CD4-positive, alpha-beta memory T cell (primary cell): ENCODE data around the gene ASPN. TPM values are rescaled to one million over a fixed set of nuclear protein-coding genes. Genes with fewer than 3 reads are reported as not detected.
A peak's percentile ranks its signal among the peaks of the same experiment; 100 is the strongest.

Source experiments
- CTCF ChIA-PET: fragments of 350-600 bp; sonication (Branson Sonifier 250); formaldehyde crosslinking; loops from one replicate; lab custom pipeline; 2021; ENCODE audit warnings: inconsistent platforms; ENCODE audit not compliant: partially characterized antibody; lab: Charles Lee
- POLR2A ChIA-PET: fragments of 350-600 bp; sonication (Branson Sonifier 250); formaldehyde crosslinking; loops from one replicate; lab custom pipeline; 2021; ENCODE audit not compliant: partially characterized antibody; lab: Charles Lee
- DNase-seq, 5 donors: peaks; one replicate each; pipeline versions ENCODE4 v3.0.0 to v3.0.0-alpha.2; 2020 to 2022; ENCODE audit warnings: mixed read lengths in 1 of 5
- H3K27ac ChIP-seq: one replicate; pipeline ENCODE4 v1.7.0; 2013; ENCODE audit warnings: low read depth, low read length
- H3K27me3 ChIP-seq: 2 replicates; pipeline ENCODE4 v1.7.0; 2013; ENCODE audit warnings: mild to moderate bottlenecking, low read length, moderate library complexity; ENCODE audit not compliant: insufficient read depth
- H3K36me3 ChIP-seq: 2 replicates; pipeline ENCODE4 v1.7.0; 2013; ENCODE audit warnings: mild to moderate bottlenecking, low read length, moderate library complexity; ENCODE audit not compliant: insufficient read depth
- H3K4me1 ChIP-seq: 2 replicates; pipeline ENCODE4 v1.7.0; 2013; ENCODE audit warnings: mild to moderate bottlenecking, low read length, moderate library complexity; ENCODE audit not compliant: insufficient read depth
- H3K4me3 ChIP-seq, 2 donors: one replicate each; pipeline ENCODE4 v1.7.0; 2013; ENCODE audit warnings: low read length in 2 of 2, mild to moderate bottlenecking in 1 of 2
- H3K9me3 ChIP-seq, 2 donors: one replicate each; pipeline ENCODE4 v1.7.0; 2013; ENCODE audit warnings: low read length in 2 of 2, control low read depth in 1 of 2; ENCODE audit not compliant: control insufficient read depth in 1 of 2
- H3K27ac Mint-ChIP-seq, 7 donors: one replicate each; pipeline ENCODE4 v1.8.0; 2020 to 2021; ENCODE audit warnings: mixed read lengths in 7 of 7, mild to moderate bottlenecking in 6 of 7, inconsistent platforms in 3 of 7, moderate library complexity in 3 of 7
- H3K27me3 Mint-ChIP-seq, 2 donors: one replicate each; pipeline ENCODE4 v1.8.0; 2020 to 2021; ENCODE audit warnings: mixed read lengths in 2 of 2
- H3K36me3 Mint-ChIP-seq, 2 donors: one replicate each; pipeline ENCODE4 v1.8.0; 2020 to 2021; ENCODE audit warnings: mixed read lengths in 2 of 2, inconsistent platforms in 1 of 2, mild to moderate bottlenecking in 1 of 2
- H3K4me1 Mint-ChIP-seq, 4 donors: one replicate each; pipeline ENCODE4 v1.8.0; 2020 to 2021; ENCODE audit warnings: mixed read lengths in 4 of 4, mild to moderate bottlenecking in 1 of 4
- H3K4me3 Mint-ChIP-seq, 8 donors: one replicate each; pipeline ENCODE4 v1.8.0; 2020 to 2021; ENCODE audit warnings: mixed read lengths in 8 of 8, mild to moderate bottlenecking in 7 of 8, moderate library complexity in 6 of 8, inconsistent platforms in 3 of 8
- H3K9me3 Mint-ChIP-seq, 8 donors: one replicate each; pipeline ENCODE4 v1.8.0; 2020 to 2021; ENCODE audit warnings: mixed read lengths in 8 of 8, mild to moderate bottlenecking in 5 of 8, inconsistent platforms in 3 of 8, moderate library complexity in 1 of 8
- intact Hi-C: fragments of 100-400 bp; cut with micrococcal nuclease; formaldehyde crosslinking; loops from one replicate; pipeline ENCODE4 v1.15.1; 2023
- polyA plus RNA-seq, 2 donors: library from polyadenylated mRNA; unstranded; fragments of 300-500 nt; fragmentation: Illumina TruSeq; gene quantifications; one replicate each; pipeline ENCODE4 v1.2.3, GENCODE V29; 2021
- total RNA-seq, 2 experiments: library from RNA; stranded (reverse); gene quantifications; one replicate each; pipeline ENCODE4 v1.2.3, GENCODE V29; 2021

Gene ASPN
- total and polyA plus RNA-seq, 4 experiments from 2014 or later = not detected

DNA sequence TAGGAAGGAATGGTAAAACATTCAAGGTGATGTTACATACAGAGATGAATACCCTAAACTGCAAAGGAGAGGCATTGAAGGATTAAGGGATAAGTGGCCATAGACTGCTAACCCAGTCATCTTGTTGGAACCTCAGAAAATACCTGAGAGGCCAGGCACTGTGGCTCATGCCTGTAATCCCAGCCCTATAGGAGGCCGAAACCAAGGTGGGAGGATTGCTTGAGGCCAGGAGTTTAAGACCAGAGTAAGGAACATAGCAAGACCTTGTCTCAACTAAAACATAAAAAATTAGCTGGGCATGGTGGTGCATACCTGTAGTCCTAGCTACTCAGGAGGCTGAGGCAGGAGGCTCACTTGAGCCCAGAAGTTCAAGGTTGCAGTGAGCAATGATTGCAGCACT, 42.6 kb upstream of the ASPN start:
- intact Hi-C loops = no loop called here
- no peaks in the 10 kb centered on the region for H3K4me1 ChIP-seq
- no peaks in the 10 kb centered on the region for H3K27me3 ChIP-seq

GRCh38 chr9:92522983-92523970, 41.0 kb upstream of the ASPN start:
- Mint-ChIP-seq H3K9me3 (peaks cover 0 to 3% (median 0%) of the 10 kb centered on the region in 8 donors), H3K27ac (no peak overlapping the region), H3K27me3 (no peaks in the 10 kb centered on the region), H3K4me1 (no peaks in the 10 kb centered on the region), H3K36me3 (no peaks in the 10 kb centered on the region), H3K4me3 (no peak overlapping the region)
- Histone ChIP-seq H3K36me3 (no peaks in the 10 kb centered on the region), H3K9me3 (no peaks in the 10 kb centered on the region), H3K4me1 (no peaks in the 10 kb centered on the region), H3K27me3 (no peaks in the 10 kb centered on the region), H3K27ac (no peak overlapping the region), H3K4me3 (no peak overlapping the region)
- ChIA-PET CTCF (no interaction called here), POLR2A (no interaction called here)
- DNase-seq = no peak
- intact Hi-C loops = no loop called here

More for the DNA sequence above, 42.6 kb upstream of the ASPN start:
- no peaks in the 10 kb centered on the region for H3K27me3 Mint-ChIP-seq
- H3K9me3 ChIP-seq = no peaks in the 10 kb centered on the region
- no peak overlapping the region for H3K4me3 Mint-ChIP-seq
- H3K27ac ChIP-seq = no peak overlapping the region
- no peaks in the 10 kb centered on the region for H3K4me1 Mint-ChIP-seq
- H3K9me3 Mint-ChIP-seq = no peaks in the 10 kb centered on the region
- CTCF ChIA-PET = no interaction called here
- no peaks in the 10 kb centered on the region for H3K36me3 ChIP-seq
- no peak overlapping the region for H3K4me3 ChIP-seq
- H3K27ac Mint-ChIP-seq = no peak overlapping the region
- no peaks in the 10 kb centered on the region for H3K36me3 Mint-ChIP-seq
- POLR2A ChIA-PET = interaction anchor here (0.7 kb wide), 1 partner anchor 1253 kb away, joined by 3 read pairs; no protein-coding TSS in a partner anchor
- DNase-seq = no peak

DNA sequence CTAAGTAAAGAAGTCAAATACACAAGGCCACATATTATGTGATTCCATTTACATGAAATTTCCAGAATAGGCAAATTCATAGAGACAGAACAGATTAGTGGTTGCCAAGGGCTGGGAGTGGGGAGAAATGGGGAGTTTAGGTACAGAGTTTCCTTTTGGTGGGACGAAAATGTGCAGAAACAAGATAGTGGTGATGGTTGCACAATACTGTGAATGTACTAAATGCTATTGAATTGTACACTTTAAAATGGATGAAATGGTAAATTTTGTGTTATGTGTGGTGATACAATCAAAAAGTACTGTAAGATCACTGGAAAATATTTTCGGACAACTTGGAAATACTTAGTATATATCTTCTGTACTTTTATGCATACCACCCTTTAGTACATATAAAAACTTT, 38.5 kb upstream of the ASPN start:
- no peaks in the 10 kb centered on the region for H3K9me3 ChIP-seq
- no peak overlapping the region for H3K4me3 Mint-ChIP-seq
- H3K4me3 ChIP-seq = no peak overlapping the region
- H3K27me3 ChIP-seq = no peaks in the 10 kb centered on the region
- DNase-seq = no peak
- no peaks in the 10 kb centered on the region for H3K4me1 ChIP-seq
- H3K27ac ChIP-seq = no peak overlapping the region
- no peaks in the 10 kb centered on the region for H3K36me3 Mint-ChIP-seq
- no peak overlapping the region for H3K27ac Mint-ChIP-seq
- intact Hi-C loops = no loop called here
- no peaks in the 10 kb centered on the region for H3K4me1 Mint-ChIP-seq
- CTCF ChIA-PET = no interaction called here
- H3K36me3 ChIP-seq = no peaks in the 10 kb centered on the region
- POLR2A ChIA-PET = no interaction called here
- peaks cover 0 to 3% (median 0%) of the 10 kb centered on the region in 8 donors for H3K9me3 Mint-ChIP-seq
- no peaks in the 10 kb centered on the region for H3K27me3 Mint-ChIP-seq

DNA sequence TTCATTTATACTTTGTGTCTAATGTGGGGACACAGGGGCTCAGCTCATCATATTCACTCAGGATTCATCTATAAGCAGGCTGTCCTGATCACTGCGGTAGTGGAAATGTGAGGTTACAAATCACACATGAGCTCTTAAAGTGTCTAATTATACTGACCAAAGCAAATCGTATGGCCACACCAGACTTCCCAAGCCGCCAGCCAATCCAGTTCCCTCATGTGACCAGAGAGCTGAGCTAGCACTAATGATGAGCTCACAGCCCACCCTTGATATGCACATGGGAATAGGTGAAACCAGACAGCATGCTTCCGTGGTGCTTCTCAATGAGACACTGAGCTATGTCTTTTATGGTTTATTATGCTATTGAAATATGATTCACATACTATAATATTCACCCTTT, 35.9 kb upstream of the ASPN start:
- Mint-ChIP-seq H3K27me3 (no peaks in the 10 kb centered on the region), H3K4me3 (no peak overlapping the region), H3K36me3 (no peaks in the 10 kb centered on the region), H3K27ac (no peak overlapping the region), H3K4me1 (no peaks in the 10 kb centered on the region), H3K9me3 (peaks cover 0 to 3% (median 0%) of the 10 kb centered on the region in 8 donors)
- Histone ChIP-seq H3K9me3 (no peaks in the 10 kb centered on the region), H3K36me3 (no peaks in the 10 kb centered on the region), H3K27me3 (no peaks in the 10 kb centered on the region), H3K27ac (no peak overlapping the region), H3K4me3 (no peak overlapping the region), H3K4me1 (no peaks in the 10 kb centered on the region)
- POLR2A ChIA-PET = no interaction called here
- CTCF ChIA-PET = no interaction called here
- intact Hi-C loops = no loop called here
- no peak for DNase-seq

GRCh38 chr9:92517046-92517445, 34.7 kb upstream of the ASPN start:
- no peaks in the 10 kb centered on the region for H3K27me3 ChIP-seq
- no peak for DNase-seq
- H3K27me3 Mint-ChIP-seq = no peaks in the 10 kb centered on the region
- H3K27ac Mint-ChIP-seq = no peak overlapping the region
- intact Hi-C loops = no loop called here
- H3K9me3 Mint-ChIP-seq = peaks cover 0 to 3% (median 0%) of the 10 kb centered on the region in 8 donors
- H3K36me3 Mint-ChIP-seq = no peaks in the 10 kb centered on the region
- ChIA-PET CTCF (no interaction called here), POLR2A (no interaction called here)
- no peak overlapping the region for H3K4me3 Mint-ChIP-seq
- H3K36me3 ChIP-seq = no peaks in the 10 kb centered on the region
- H3K4me3 ChIP-seq = no peak overlapping the region
- H3K27ac ChIP-seq = no peak overlapping the region
- no peaks in the 10 kb centered on the region for H3K4me1 Mint-ChIP-seq
- no peaks in the 10 kb centered on the region for H3K4me1 ChIP-seq
- H3K9me3 ChIP-seq = no peaks in the 10 kb centered on the region

DNA sequence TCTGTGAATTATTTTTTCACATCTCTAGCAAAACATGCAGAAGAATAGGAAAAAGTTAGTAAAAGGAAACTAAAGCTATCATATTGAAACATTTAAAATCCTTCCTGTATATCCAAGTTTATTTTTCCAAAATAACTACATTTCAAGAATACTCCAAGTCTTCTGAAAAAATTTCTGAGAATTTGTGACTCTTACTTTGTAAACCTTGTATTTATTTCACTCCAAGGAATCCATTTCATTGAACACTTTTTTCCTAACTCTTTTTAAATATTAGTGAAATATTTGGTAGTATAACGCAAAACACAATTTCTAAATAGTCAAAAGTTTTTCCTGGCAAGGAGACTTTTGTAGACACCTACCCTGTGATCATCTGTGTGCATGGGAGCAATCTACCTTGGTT, 34.2 kb upstream of the ASPN start:
- no peak overlapping the region for H3K27ac Mint-ChIP-seq
- Histone ChIP-seq H3K4me3 (no peak overlapping the region), H3K27me3 (no peaks in the 10 kb centered on the region), H3K27ac (no peak overlapping the region), H3K4me1 (no peaks in the 10 kb centered on the region), H3K9me3 (no peaks in the 10 kb centered on the region), H3K36me3 (no peaks in the 10 kb centered on the region)
- DNase-seq = no peak
- intact Hi-C loops = no loop called here
- ChIA-PET POLR2A (no interaction called here), CTCF (no interaction called here)
- no peaks in the 10 kb centered on the region for H3K27me3 Mint-ChIP-seq
- no peak overlapping the region for H3K4me3 Mint-ChIP-seq
- no peaks in the 10 kb centered on the region for H3K36me3 Mint-ChIP-seq
- H3K9me3 Mint-ChIP-seq = peaks cover 0 to 3% (median 0%) of the 10 kb centered on the region in 8 donors
- no peaks in the 10 kb centered on the region for H3K4me1 Mint-ChIP-seq

GRCh38 chr9:92514635-92515034, 32.3 kb upstream of the ASPN start:
- CTCF ChIA-PET = no interaction called here
- H3K27me3 ChIP-seq = no peaks in the 10 kb centered on the region
- H3K36me3 ChIP-seq = no peaks in the 10 kb centered on the region
- Mint-ChIP-seq H3K27ac (peak overlapping the region in 1 of 7 donors; percentile 32), H3K27me3 (no peaks in the 10 kb centered on the region), H3K4me1 (no peaks in the 10 kb centered on the region), H3K36me3 (no peaks in the 10 kb centered on the region), H3K4me3 (no peak overlapping the region), H3K9me3 (peaks cover 0 to under 1% (median 0%) of the 10 kb centered on the region in 8 donors)
- POLR2A ChIA-PET = no interaction called here
- H3K4me3 ChIP-seq = no peak overlapping the region
- DNase-seq = no peak
- intact Hi-C loops = no loop called here
- no peak overlapping the region for H3K27ac ChIP-seq
- no peaks in the 10 kb centered on the region for H3K4me1 ChIP-seq
- no peaks in the 10 kb centered on the region for H3K9me3 ChIP-seq
